Activated CD8-positive, alpha-beta T cell treated with anti-CD3 and anti-CD28 coated beads for 36 hours (primary cell): ENCODE measurements around the gene KCNMB2. TPM values are rescaled to one million over a fixed set of nuclear protein-coding genes. Genes with fewer than 3 reads are reported as not detected.

Source experiments
- ATAC-seq: fragments of 200-7000 bp; cut with Tn5 transposase; one replicate; pipeline ENCODE4 v1.10.0; 2021; ENCODE audit warnings: mild to moderate bottlenecking, moderate library complexity
- CTCF ChIA-PET: fragments of 350-600 bp; sonication (Branson Sonifier 250); formaldehyde crosslinking; loops from one replicate; lab custom pipeline; 2021; ENCODE audit warnings: antibody characterized with exemption; lab: Charles Lee
- POLR2A ChIA-PET: fragments of 350-600 bp; sonication (Branson Sonifier 250); formaldehyde crosslinking; loops from one replicate; lab custom pipeline; 2021; ENCODE audit warnings: antibody characterized with exemption; lab: Charles Lee
- DNase-seq: peaks from one replicate; pipeline ENCODE4 v3.0.0-alpha.2; 2020
- H3K27ac Mint-ChIP-seq: one replicate; pipeline ENCODE4 v1.8.0; 2021; ENCODE audit warnings: mild to moderate bottlenecking, mixed read lengths
- H3K27me3 Mint-ChIP-seq: one replicate; pipeline ENCODE4 v1.8.0; 2021; ENCODE audit warnings: mixed read lengths
- H3K36me3 Mint-ChIP-seq: one replicate; pipeline ENCODE4 v1.8.0; 2021; ENCODE audit warnings: low read depth, mixed read lengths
- H3K4me1 Mint-ChIP-seq: one replicate; pipeline ENCODE4 v1.8.0; 2021; ENCODE audit warnings: low read depth, mixed read lengths
- H3K4me3 Mint-ChIP-seq: one replicate; pipeline ENCODE4 v1.8.0; 2021; ENCODE audit warnings: mild to moderate bottlenecking, moderate library complexity, mixed read lengths
- H3K9me3 Mint-ChIP-seq: one replicate; pipeline ENCODE4 v1.8.0; 2021; ENCODE audit warnings: mixed read lengths
- CTCF ChIP-seq: fragments of 200-600 bp; IDR thresholded peaks from one replicate; pipeline ENCODE4 v1.8.0; 2022; ENCODE audit warnings: antibody characterized with exemption, mild to moderate bottlenecking
- intact Hi-C: fragments of 100-400 bp; cut with micrococcal nuclease; formaldehyde crosslinking; loops from one replicate; pipeline ENCODE4 v1.10.0; 2022
- total RNA-seq, 2 experiments: library from RNA; stranded (reverse); gene quantifications; one replicate each; pipeline ENCODE4 v1.2.3, GENCODE V29; 2021

The KCNMB2 gene
- total RNA-seq, 2 experiments from 2014 or later, result not detected

GRCh38 chr3:178568155-178568731, 32.0 kb downstream of the KCNMB2 start:
- no peak for ATAC-seq
- Mint-ChIP-seq H3K4me3 (no peak overlapping the region), H3K27ac (no peak overlapping the region), H3K27me3 (peaks cover 3% of the 10 kb centered on the region), H3K4me1 (no peaks in the 10 kb centered on the region), H3K9me3 (no peaks in the 10 kb centered on the region), H3K36me3 (no peaks in the 10 kb centered on the region)
- ChIA-PET CTCF (no interaction called here), POLR2A (no interaction called here)
- no peak for DNase-seq
- intact Hi-C loops, result no loop called here
- TF ChIP-seq CTCF, result no peak

- intact Hi-C loops, result no loop called here
- no peak for DNase-seq
- Mint-ChIP-seq H3K4me3 (no peak overlapping the region), H3K9me3 (no peaks in the 10 kb centered on the region), H3K27me3 (peaks cover 3% of the 10 kb centered on the region), H3K4me1 (no peaks in the 10 kb centered on the region), H3K36me3 (no peaks in the 10 kb centered on the region), H3K27ac (no peak overlapping the region)
- POLR2A ChIA-PET, result no interaction called here
- CTCF ChIA-PET, result no interaction called here
- ATAC-seq, result no peak
- no peak for TF ChIP-seq CTCF
Measured at GRCh38 chr3:178568911-178569310, 32.7 kb downstream of the KCNMB2 start.

GRCh38 chr3:178569826-178570225, 33.6 kb downstream of the KCNMB2 start:
- DNase-seq, result no peak
- no peak for TF ChIP-seq CTCF
- H3K36me3 Mint-ChIP-seq, result no peaks in the 10 kb centered on the region
- H3K27ac Mint-ChIP-seq, result no peak overlapping the region
- CTCF ChIA-PET, result no interaction called here
- no peak overlapping the region for H3K4me3 Mint-ChIP-seq
- no peak for ATAC-seq
- no peaks in the 10 kb centered on the region for H3K9me3 Mint-ChIP-seq
- peaks cover 6% of the 10 kb centered on the region for H3K27me3 Mint-ChIP-seq
- POLR2A ChIA-PET, result no interaction called here
- intact Hi-C loops, result no loop called here
- H3K4me1 Mint-ChIP-seq, result no peaks in the 10 kb centered on the region

GRCh38 chr3:178583963-178584575, 47.8 kb downstream of the KCNMB2 start:
- DNase-seq (no peak), ATAC-seq (no peak)
- Mint-ChIP-seq H3K9me3 (peaks cover 6% of the 10 kb centered on the region), H3K36me3 (no peaks in the 10 kb centered on the region), H3K27ac (no peak overlapping the region), H3K4me1 (no peaks in the 10 kb centered on the region), H3K4me3 (no peak overlapping the region), H3K27me3 (no peaks in the 10 kb centered on the region)
- CTCF ChIA-PET, result no interaction called here
- TF ChIP-seq CTCF, result no peak
- intact Hi-C loops, result no loop called here
- POLR2A ChIA-PET, result no interaction called here

GRCh38 chr3:178584722-178585380, 48.6 kb downstream of the KCNMB2 start:
- ChIA-PET POLR2A (no interaction called here), CTCF (no interaction called here)
- H3K27me3 Mint-ChIP-seq, result peaks cover 2% of the 10 kb centered on the region
- ATAC-seq (no peak), DNase-seq (no peak)
- H3K4me1 Mint-ChIP-seq, result no peaks in the 10 kb centered on the region
- no peak overlapping the region for H3K4me3 Mint-ChIP-seq
- H3K36me3 Mint-ChIP-seq, result no peaks in the 10 kb centered on the region
- H3K9me3 Mint-ChIP-seq, result peaks cover 4% of the 10 kb centered on the region
- TF ChIP-seq CTCF, result no peak
- no peak overlapping the region for H3K27ac Mint-ChIP-seq
- intact Hi-C loops, result no loop called here
